Stimulated activated naive CD8-positive, alpha-beta T cell treated with anti-CD3 and anti-CD28 coated beads, Interleukin-15, amount 100 ng/mL, for 72 hours (primary cell): Measurements from ENCODE around the gene PLCG1.

Source experiments
- ATAC-seq: fragments of 150-1000 bp; cut with Tn5 transposase; 2 replicates; pipeline ENCODE4 v1.10.0; 2021; ENCODE audit warnings: mild to moderate bottlenecking, moderate library complexity
- DNase-seq, 2 donors: peaks; one replicate each; pipeline ENCODE4 v3.0.0; 2021 to 2022
- H3K27ac Mint-ChIP-seq, 2 donors: one replicate each; pipeline ENCODE4 v1.8.0; 2022; ENCODE audit warnings: mild to moderate bottlenecking in 2 of 2, mixed read lengths in 2 of 2, moderate library complexity in 2 of 2
- H3K27me3 Mint-ChIP-seq: one replicate; pipeline ENCODE4 v1.8.0; 2022; ENCODE audit warnings: mixed read lengths
- H3K4me1 Mint-ChIP-seq: one replicate; pipeline ENCODE4 v1.8.0; 2022; ENCODE audit warnings: mild to moderate bottlenecking, mixed read lengths
- H3K4me3 Mint-ChIP-seq, 2 donors: one replicate each; pipeline ENCODE4 v1.8.0; 2022; ENCODE audit warnings: mild to moderate bottlenecking in 2 of 2, mixed read lengths in 2 of 2, moderate library complexity in 1 of 2
- H3K9me3 Mint-ChIP-seq, 2 donors: one replicate each; pipeline ENCODE4 v1.8.0; 2022; ENCODE audit warnings: mixed read lengths in 2 of 2

The PLCG1 gene

GRCh38 chr20:41191562-41192500 lies 54.5 kb downstream of the PLCG1 start:
- no peak for DNase-seq
- H3K4me3 Mint-ChIP-seq, result no peak overlapping the region
- H3K27ac Mint-ChIP-seq, result peak overlapping the region in 1 of 2 donors; percentile 8
- no peaks in the 10 kb centered on the region for H3K27me3 Mint-ChIP-seq
- peaks cover 23% of the 10 kb centered on the region for H3K4me1 Mint-ChIP-seq
- no peak for ATAC-seq
- H3K9me3 Mint-ChIP-seq, result peaks cover 14 to 33% of the 10 kb centered on the region in 2 donors

- peaks cover 14 to 33% of the 10 kb centered on the region in 2 donors for H3K9me3 Mint-ChIP-seq
- H3K4me3 Mint-ChIP-seq, result no peak overlapping the region
- no peak for DNase-seq
- no peak overlapping the region for H3K27ac Mint-ChIP-seq
- H3K27me3 Mint-ChIP-seq, result no peaks in the 10 kb centered on the region
- peaks cover 24% of the 10 kb centered on the region for H3K4me1 Mint-ChIP-seq
- ATAC-seq, result no peak
Observed at GRCh38 chr20:41192575-41192974, 55.2 kb downstream of the PLCG1 start.

- Mint-ChIP-seq H3K27me3 (no peaks in the 10 kb centered on the region), H3K4me3 (no peak overlapping the region), H3K4me1 (peaks cover 24% of the 10 kb centered on the region), H3K27ac (no peak overlapping the region), H3K9me3 (peaks cover 11 to 16% of the 10 kb centered on the region in 2 donors)
- DNase-seq, result no peak
- peak; percentile 74 for ATAC-seq
Observed at GRCh38 chr20:41196653-41197225, 59.4 kb downstream of the PLCG1 start.

GRCh38 chr20:41198443-41198842 lies 61.1 kb downstream of the PLCG1 start:
- H3K9me3 Mint-ChIP-seq, result peaks cover 0 to 11% of the 10 kb centered on the region in 2 donors
- peaks cover 24% of the 10 kb centered on the region for H3K4me1 Mint-ChIP-seq
- DNase-seq, result no peak
- H3K27ac Mint-ChIP-seq, result no peak overlapping the region
- H3K4me3 Mint-ChIP-seq, result no peak overlapping the region
- H3K27me3 Mint-ChIP-seq, result no peaks in the 10 kb centered on the region
- no peak for ATAC-seq

GRCh38 chr20:41200446-41201202 lies 63.3 kb downstream of the PLCG1 start:
- H3K27me3 Mint-ChIP-seq, result no peaks in the 10 kb centered on the region
- H3K4me1 Mint-ChIP-seq, result peaks cover 13% of the 10 kb centered on the region
- ATAC-seq (no peak), DNase-seq (no peak)
- H3K9me3 Mint-ChIP-seq, result peaks cover 0 to 11% of the 10 kb centered on the region in 2 donors
- H3K27ac Mint-ChIP-seq, result no peak overlapping the region
- no peak overlapping the region for H3K4me3 Mint-ChIP-seq

GRCh38 chr20:41201760-41202159 lies 64.4 kb downstream of the PLCG1 start:
- H3K27ac Mint-ChIP-seq, result no peak overlapping the region
- no peaks in the 10 kb centered on the region for H3K27me3 Mint-ChIP-seq
- ATAC-seq, result no peak
- H3K4me1 Mint-ChIP-seq, result peaks cover 2% of the 10 kb centered on the region
- H3K9me3 Mint-ChIP-seq, result peaks cover 0 to 11% of the 10 kb centered on the region in 2 donors
- DNase-seq, result no peak
- H3K4me3 Mint-ChIP-seq, result no peak overlapping the region

GRCh38 chr20:41202426-41202825 lies 65.1 kb downstream of the PLCG1 start:
- ATAC-seq (no peak), DNase-seq (no peak)
- no peaks in the 10 kb centered on the region for H3K27me3 Mint-ChIP-seq
- no peak overlapping the region for H3K4me3 Mint-ChIP-seq
- H3K9me3 Mint-ChIP-seq, result peaks cover 0 to 11% of the 10 kb centered on the region in 2 donors
- peaks cover 4% of the 10 kb centered on the region for H3K4me1 Mint-ChIP-seq
- H3K27ac Mint-ChIP-seq, result no peak overlapping the region

GRCh38 chr20:41203660-41204059 lies 66.3 kb downstream of the PLCG1 start:
- Mint-ChIP-seq H3K27me3 (no peaks in the 10 kb centered on the region), H3K4me1 (peaks cover 7% of the 10 kb centered on the region), H3K4me3 (no peak overlapping the region), H3K9me3 (peaks cover 0 to 8% of the 10 kb centered on the region in 2 donors), H3K27ac (peak overlapping the region in 1 of 2 donors; percentile 55)
- ATAC-seq (no peak), DNase-seq (no peak)

GRCh38 chr20:41204304-41205265 lies 67.2 kb downstream of the PLCG1 start:
- DNase-seq (no peak), ATAC-seq (no peak)
- Mint-ChIP-seq H3K9me3 (no peaks in the 10 kb centered on the region), H3K27ac (no peak overlapping the region), H3K4me1 (peaks cover 7% of the 10 kb centered on the region), H3K4me3 (no peak overlapping the region), H3K27me3 (no peaks in the 10 kb centered on the region)

GRCh38 chr20:41205313-41205712 lies 68.0 kb downstream of the PLCG1 start:
- Mint-ChIP-seq H3K9me3 (no peaks in the 10 kb centered on the region), H3K27ac (no peak overlapping the region), H3K27me3 (no peaks in the 10 kb centered on the region), H3K4me3 (no peak overlapping the region), H3K4me1 (peaks cover 7% of the 10 kb centered on the region)
- DNase-seq (no peak), ATAC-seq (no peak)

- H3K4me3 Mint-ChIP-seq, result no peak overlapping the region
- no peak for ATAC-seq
- H3K4me1 Mint-ChIP-seq, result peaks cover 15% of the 10 kb centered on the region
- H3K27me3 Mint-ChIP-seq, result no peaks in the 10 kb centered on the region
- DNase-seq, result no peak
- no peaks in the 10 kb centered on the region for H3K9me3 Mint-ChIP-seq
- H3K27ac Mint-ChIP-seq, result peak overlapping the region in 1 of 2 donors; percentile 10
Observed at GRCh38 chr20:41213150-41213820, 75.9 kb downstream of the PLCG1 start.

- peaks cover 15% of the 10 kb centered on the region for H3K4me1 Mint-ChIP-seq
- no peaks in the 10 kb centered on the region for H3K27me3 Mint-ChIP-seq
- ATAC-seq (no peak), DNase-seq (no peak)
- H3K9me3 Mint-ChIP-seq, result no peaks in the 10 kb centered on the region
- no peak overlapping the region for H3K4me3 Mint-ChIP-seq
- H3K27ac Mint-ChIP-seq, result no peak overlapping the region
Observed at GRCh38 chr20:41214202-41214601, 76.9 kb downstream of the PLCG1 start.

GRCh38 chr20:41214666-41215065 lies 77.3 kb downstream of the PLCG1 start:
- ATAC-seq (no peak), DNase-seq (no peak)
- Mint-ChIP-seq H3K27me3 (no peaks in the 10 kb centered on the region), H3K4me3 (no peak overlapping the region), H3K4me1 (peaks cover 15% of the 10 kb centered on the region), H3K27ac (no peak overlapping the region), H3K9me3 (no peaks in the 10 kb centered on the region)

GRCh38 chr20:41217422-41217821 lies 80.1 kb downstream of the PLCG1 start:
- Mint-ChIP-seq H3K9me3 (no peaks in the 10 kb centered on the region), H3K27ac (no peak overlapping the region), H3K4me3 (no peak overlapping the region)

More at GRCh38 chr20:41217422-41217821, 80.1 kb downstream of the PLCG1 start:
- H3K4me1 Mint-ChIP-seq, result peaks cover 19% of the 10 kb centered on the region
- no peak for ATAC-seq
- DNase-seq, result no peak
- no peaks in the 10 kb centered on the region for H3K27me3 Mint-ChIP-seq
